GM23338 (cell line): ENCODE data around the gene MARVELD3. TPM values are rescaled to one million over a fixed set of nuclear protein-coding genes. Genes with fewer than 3 reads are reported as not detected.

ENCODE experiments used
- ATAC-seq: fragments of 200-7000 bp; cut with Tn5 transposase; 3 replicates; pipeline ENCODE4 v1.9.1; 2020
- DNase-seq: peaks from one replicate; pipeline ENCODE4 v3.0.0-alpha.2; 2015; ENCODE audit warnings: low spot score
- H2AFZ ChIP-seq: fragments of 200-600 bp; sonication (generic); 2 replicates; pipeline ENCODE4 v1.8.0; 2016; ENCODE audit warnings: antibody characterized with exemption, mild to moderate bottlenecking, moderate library complexity
- H3F3A ChIP-seq: fragments of 200-600 bp; sonication (generic); replicated peaks from 2 replicates; pipeline ENCODE4 v1.8.0; 2017; ENCODE audit warnings: antibody characterized with exemption, mixed run types, low read depth
- H3K27ac ChIP-seq: fragments of 200-600 bp; sonication (generic); 2 replicates; pipeline ENCODE4 v1.6.1; 2016; ENCODE audit warnings: low read depth
- H3K27me3 ChIP-seq: fragments of 200-600 bp; sonication (generic); 2 replicates; pipeline ENCODE4 v1.8.0; 2016; ENCODE audit warnings: mild to moderate bottlenecking, mixed run types, moderate library complexity; ENCODE audit not compliant: insufficient read depth
- H3K36me3 ChIP-seq: fragments of 200-600 bp; sonication (generic); 2 replicates; pipeline ENCODE4 v1.8.0; 2016; ENCODE audit warnings: mild to moderate bottlenecking; ENCODE audit not compliant: insufficient read depth
- H3K4me1 ChIP-seq: fragments of 200-600 bp; sonication (generic); 2 replicates; pipeline ENCODE4 v1.8.0; 2016; ENCODE audit warnings: mild to moderate bottlenecking, moderate library complexity; ENCODE audit not compliant: insufficient read depth
- H3K4me2 ChIP-seq: fragments of 200-600 bp; sonication (generic); 2 replicates; pipeline ENCODE4 v1.7.1; 2017; ENCODE audit warnings: mixed run types
- H3K4me3 ChIP-seq: fragments of 200-600 bp; sonication (generic); 2 replicates; pipeline ENCODE4 v1.6.1; 2016; ENCODE audit warnings: mixed run types
- H3K79me2 ChIP-seq: fragments of 200-600 bp; sonication (generic); replicated peaks from 2 replicates; pipeline ENCODE4 v1.8.0; 2017; ENCODE audit warnings: mild to moderate bottlenecking; ENCODE audit not compliant: insufficient read depth
- H3K9me2 ChIP-seq: fragments of 200-600 bp; sonication (generic); 2 replicates; pipeline ENCODE4 v1.8.0; 2017; ENCODE audit not compliant: insufficient read depth
- H4K20me1 ChIP-seq: fragments of 200-600 bp; sonication (generic); replicated peaks from 2 replicates; pipeline ENCODE4 v1.8.0; 2017; ENCODE audit warnings: mild to moderate bottlenecking; ENCODE audit not compliant: insufficient read depth
- H3K27ac Mint-ChIP-seq: 2 replicates; pipeline ENCODE4 v1.8.0; 2020; ENCODE audit warnings: inconsistent platforms, mild to moderate bottlenecking, moderate library complexity, mixed read lengths
- H3K27me3 Mint-ChIP-seq: 3 replicates; pipeline ENCODE4 v1.8.0; 2022; ENCODE audit warnings: low read depth, mild to moderate bottlenecking, moderate library complexity, mixed read lengths, inconsistent platforms; ENCODE audit not compliant: insufficient read depth, poor library complexity
- H3K36me3 Mint-ChIP-seq: 3 replicates; pipeline ENCODE4 v1.8.0; 2021; ENCODE audit warnings: low read depth, mild to moderate bottlenecking, inconsistent platforms, moderate library complexity, mixed read lengths
- H3K4me1 Mint-ChIP-seq: 3 replicates; pipeline ENCODE4 v1.8.0; 2020; ENCODE audit warnings: mild to moderate bottlenecking, inconsistent platforms, mixed read lengths
- H3K4me3 Mint-ChIP-seq: 3 replicates; pipeline ENCODE4 v1.8.0; 2021; ENCODE audit warnings: moderate library complexity, mild to moderate bottlenecking, inconsistent platforms, mixed read lengths
- H3K9me3 Mint-ChIP-seq: 3 replicates; pipeline ENCODE4 v1.8.0; 2020; ENCODE audit warnings: moderate library complexity, mild to moderate bottlenecking, inconsistent platforms, mixed read lengths
- CREB1 ChIP-seq: fragments of 250-450 bp; sonication (Bioruptor Pico); IDR thresholded peaks from 2 replicates; pipeline ENCODE4 v1.5.0; 2020; ENCODE audit warnings: low read depth, mild to moderate bottlenecking, moderate library complexity
- EZH2 ChIP-seq: fragments of 200-600 bp; sonication (generic); IDR thresholded peaks from one replicate; pipeline ENCODE4 v1.8.0; 2017; ENCODE audit warnings: antibody characterized with exemption, mild to moderate bottlenecking, low read depth; ENCODE audit not compliant: unreplicated experiment
- JUNB ChIP-seq: IDR thresholded peaks from one replicate; pipeline ENCODE4 v1.6.1; 2016; ENCODE audit warnings: antibody characterized with exemption; ENCODE audit not compliant: unreplicated experiment
- NANOG ChIP-seq: IDR thresholded peaks from 2 replicates; pipeline ENCODE4 v1.6.1; 2016; ENCODE audit warnings: antibody characterized with exemption, borderline replicate concordance
- POLR2AphosphoS5 ChIP-seq: IDR thresholded peaks from 2 replicates; pipeline ENCODE4 v1.6.1; 2016; ENCODE audit warnings: antibody characterized with exemption, low read depth
- REST ChIP-seq: IDR thresholded peaks from one replicate; pipeline ENCODE4 v1.6.1; 2018; ENCODE audit warnings: antibody characterized with exemption; ENCODE audit not compliant: unreplicated experiment
- STAT1 ChIP-seq: IDR thresholded peaks from one replicate; pipeline ENCODE4 v1.6.1; 2016; ENCODE audit warnings: antibody characterized with exemption; ENCODE audit not compliant: unreplicated experiment
- ZNF114 ChIP-seq: fragments of 250-450 bp; sonication (Bioruptor Pico); IDR thresholded peaks from 2 replicates; pipeline ENCODE4 v1.5.0; 2020; ENCODE audit warnings: mild to moderate bottlenecking, moderate library complexity
- ZNF331 ChIP-seq: fragments of 250-450 bp; sonication (Bioruptor Pico); IDR thresholded peaks from 2 replicates; pipeline ENCODE4 v1.5.0; 2020; ENCODE audit warnings: low read depth, mild to moderate bottlenecking, moderate library complexity
- polyA plus RNA-seq: library from polyadenylated mRNA; unstranded; fragments of >200 nt; fragmentation: Nextera tagmentation; extraction: Ambion mirVana; gene quantifications from 2 replicates; pipeline ENCODE4 v1.2.1, GENCODE V29; 2016
- total RNA-seq: library from RNA; depleted of rRNA; stranded (reverse); fragments of >200 nt; shearing (Covaris generic); gene quantifications from 2 replicates; pipeline ENCODE4 v1.2.3, GENCODE V29; 2014
- TF ChIP-seq, protein P1 (sequence below): IDR thresholded peaks from 2 replicates; pipeline ENCODE4 v1.6.1; 2016; ENCODE audit warnings: antibody characterized with exemption
- TF ChIP-seq, protein P2 (sequence below): fragments of 250-450 bp; sonication (Bioruptor Pico); IDR thresholded peaks from 2 replicates; pipeline ENCODE4 v1.5.0; 2020; ENCODE audit warnings: mild to moderate bottlenecking, moderate library complexity
- TF ChIP-seq, protein P3 (sequence below), 2 experiments: fragments of 200-600 bp in 1 of 2; sonication (generic) in 1 of 2; conservative IDR thresholded peaks; 2 replicates each; pipeline versions ENCODE4 v1.5.1 to v1.6.1; 2016 to 2017; ENCODE audit warnings: antibody characterized with exemption in 2 of 2, low read depth in 2 of 2, mild to moderate bottlenecking in 2 of 2, moderate library complexity in 1 of 2

The MARVELD3 gene
- total and polyA plus RNA-seq, 2 experiments from 2014 or later: 23.4 to 32.7 TPM

GRCh38 chr16:71630808-71631207, 4.8 kb downstream of the MARVELD3 start:
- Mint-ChIP-seq H3K36me3 (peaks cover 60% of the 10 kb centered on the region), H3K9me3 (no peaks in the 10 kb centered on the region), H3K27me3 (peaks cover 17% of the 10 kb centered on the region), H3K27ac (no peak overlapping the region), H3K4me3 (no peak overlapping the region), H3K4me1 (peaks cover 26% of the 10 kb centered on the region)
- Histone ChIP-seq H3K27me3 (no peaks in the 10 kb centered on the region), H3K4me1 (peaks cover 11% of the 10 kb centered on the region), H4K20me1 (peaks cover 5% of the 10 kb centered on the region; the same call in 1 of the 2 replicates), H3F3A (no peaks in the 10 kb centered on the region; the same call in 1 of the 2 replicates), H3K4me2 (no peak overlapping the region), H3K4me3 (no peak overlapping the region), H3K36me3 (peaks cover 36% of the 10 kb centered on the region; the same call in 1 of the 2 replicates), H2AFZ (no peak overlapping the region), H3K9me2 (no peaks in the 10 kb centered on the region), H3K27ac (no peak overlapping the region), H3K79me2 (peaks cover 28% of the 10 kb centered on the region)
- no peak for DNase-seq
- ATAC-seq: no peak
- TF ChIP-seq EZH2 (no peak), JUNB (no peak), POLR2AphosphoS5 (no peak), CREB1 (CRISPR knock-in tag) (no peak), STAT1 (no peak), ZNF331 (CRISPR knock-in tag) (no peak), ZNF114 (CRISPR knock-in tag) (no peak), NANOG (no peak), REST (no peak)
- TF ChIP-seq, protein P1, sequence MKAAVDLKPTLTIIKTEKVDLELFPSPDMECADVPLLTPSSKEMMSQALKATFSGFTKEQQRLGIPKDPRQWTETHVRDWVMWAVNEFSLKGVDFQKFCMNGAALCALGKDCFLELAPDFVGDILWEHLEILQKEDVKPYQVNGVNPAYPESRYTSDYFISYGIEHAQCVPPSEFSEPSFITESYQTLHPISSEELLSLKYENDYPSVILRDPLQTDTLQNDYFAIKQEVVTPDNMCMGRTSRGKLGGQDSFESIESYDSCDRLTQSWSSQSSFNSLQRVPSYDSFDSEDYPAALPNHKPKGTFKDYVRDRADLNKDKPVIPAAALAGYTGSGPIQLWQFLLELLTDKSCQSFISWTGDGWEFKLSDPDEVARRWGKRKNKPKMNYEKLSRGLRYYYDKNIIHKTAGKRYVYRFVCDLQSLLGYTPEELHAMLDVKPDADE: no peak
- TF ChIP-seq, protein P2, sequence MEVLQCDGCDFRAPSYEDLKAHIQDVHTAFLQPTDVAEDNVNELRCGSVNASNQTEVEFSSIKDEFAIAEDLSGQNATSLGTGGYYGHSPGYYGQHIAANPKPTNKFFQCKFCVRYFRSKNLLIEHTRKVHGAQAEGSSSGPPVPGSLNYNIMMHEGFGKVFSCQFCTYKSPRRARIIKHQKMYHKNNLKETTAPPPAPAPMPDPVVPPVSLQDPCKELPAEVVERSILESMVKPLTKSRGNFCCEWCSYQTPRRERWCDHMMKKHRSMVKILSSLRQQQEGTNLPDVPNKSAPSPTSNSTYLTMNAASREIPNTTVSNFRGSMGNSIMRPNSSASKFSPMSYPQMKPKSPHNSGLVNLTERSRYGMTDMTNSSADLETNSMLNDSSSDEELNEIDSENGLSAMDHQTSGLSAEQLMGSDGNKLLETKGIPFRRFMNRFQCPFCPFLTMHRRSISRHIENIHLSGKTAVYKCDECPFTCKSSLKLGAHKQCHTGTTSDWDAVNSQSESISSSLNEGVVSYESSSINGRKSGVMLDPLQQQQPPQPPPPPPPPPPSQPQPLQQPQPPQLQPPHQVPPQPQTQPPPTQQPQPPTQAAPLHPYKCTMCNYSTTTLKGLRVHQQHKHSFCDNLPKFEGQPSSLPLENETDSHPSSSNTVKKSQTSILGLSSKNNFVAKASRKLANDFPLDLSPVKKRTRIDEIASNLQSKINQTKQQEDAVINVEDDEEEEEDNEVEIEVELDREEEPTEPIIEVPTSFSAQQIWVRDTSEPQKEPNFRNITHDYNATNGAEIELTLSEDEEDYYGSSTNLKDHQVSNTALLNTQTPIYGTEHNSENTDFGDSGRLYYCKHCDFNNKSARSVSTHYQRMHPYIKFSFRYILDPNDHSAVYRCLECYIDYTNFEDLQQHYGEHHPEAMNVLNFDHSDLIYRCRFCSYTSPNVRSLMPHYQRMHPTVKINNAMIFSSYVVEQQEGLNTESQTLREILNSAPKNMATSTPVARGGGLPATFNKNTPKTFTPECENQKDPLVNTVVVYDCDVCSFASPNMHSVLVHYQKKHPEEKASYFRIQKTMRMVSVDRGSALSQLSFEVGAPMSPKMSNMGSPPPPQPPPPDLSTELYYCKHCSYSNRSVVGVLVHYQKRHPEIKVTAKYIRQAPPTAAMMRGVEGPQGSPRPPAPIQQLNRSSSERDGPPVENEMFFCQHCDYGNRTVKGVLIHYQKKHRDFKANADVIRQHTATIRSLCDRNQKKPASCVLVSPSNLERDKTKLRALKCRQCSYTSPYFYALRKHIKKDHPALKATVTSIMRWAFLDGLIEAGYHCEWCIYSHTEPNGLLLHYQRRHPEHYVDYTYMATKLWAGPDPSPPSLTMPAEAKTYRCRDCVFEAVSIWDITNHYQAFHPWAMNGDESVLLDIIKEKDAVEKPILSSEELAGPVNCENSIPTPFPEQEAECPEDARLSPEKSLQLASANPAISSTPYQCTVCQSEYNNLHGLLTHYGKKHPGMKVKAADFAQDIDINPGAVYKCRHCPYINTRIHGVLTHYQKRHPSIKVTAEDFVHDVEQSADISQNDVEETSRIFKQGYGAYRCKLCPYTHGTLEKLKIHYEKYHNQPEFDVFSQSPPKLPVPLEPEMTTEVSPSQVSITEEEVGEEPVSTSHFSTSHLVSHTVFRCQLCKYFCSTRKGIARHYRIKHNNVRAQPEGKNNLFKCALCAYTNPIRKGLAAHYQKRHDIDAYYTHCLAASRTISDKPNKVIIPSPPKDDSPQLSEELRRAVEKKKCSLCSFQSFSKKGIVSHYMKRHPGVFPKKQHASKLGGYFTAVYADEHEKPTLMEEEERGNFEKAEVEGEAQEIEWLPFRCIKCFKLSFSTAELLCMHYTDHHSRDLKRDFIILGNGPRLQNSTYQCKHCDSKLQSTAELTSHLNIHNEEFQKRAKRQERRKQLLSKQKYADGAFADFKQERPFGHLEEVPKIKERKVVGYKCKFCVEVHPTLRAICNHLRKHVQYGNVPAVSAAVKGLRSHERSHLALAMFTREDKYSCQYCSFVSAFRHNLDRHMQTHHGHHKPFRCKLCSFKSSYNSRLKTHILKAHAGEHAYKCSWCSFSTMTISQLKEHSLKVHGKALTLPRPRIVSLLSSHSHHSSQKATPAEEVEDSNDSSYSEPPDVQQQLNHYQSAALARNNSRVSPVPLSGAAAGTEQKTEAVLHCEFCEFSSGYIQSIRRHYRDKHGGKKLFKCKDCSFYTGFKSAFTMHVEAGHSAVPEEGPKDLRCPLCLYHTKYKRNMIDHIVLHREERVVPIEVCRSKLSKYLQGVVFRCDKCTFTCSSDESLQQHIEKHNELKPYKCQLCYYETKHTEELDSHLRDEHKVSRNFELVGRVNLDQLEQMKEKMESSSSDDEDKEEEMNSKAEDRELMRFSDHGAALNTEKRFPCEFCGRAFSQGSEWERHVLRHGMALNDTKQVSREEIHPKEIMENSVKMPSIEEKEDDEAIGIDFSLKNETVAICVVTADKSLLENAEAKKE: no peak
- TF ChIP-seq, protein P3, sequence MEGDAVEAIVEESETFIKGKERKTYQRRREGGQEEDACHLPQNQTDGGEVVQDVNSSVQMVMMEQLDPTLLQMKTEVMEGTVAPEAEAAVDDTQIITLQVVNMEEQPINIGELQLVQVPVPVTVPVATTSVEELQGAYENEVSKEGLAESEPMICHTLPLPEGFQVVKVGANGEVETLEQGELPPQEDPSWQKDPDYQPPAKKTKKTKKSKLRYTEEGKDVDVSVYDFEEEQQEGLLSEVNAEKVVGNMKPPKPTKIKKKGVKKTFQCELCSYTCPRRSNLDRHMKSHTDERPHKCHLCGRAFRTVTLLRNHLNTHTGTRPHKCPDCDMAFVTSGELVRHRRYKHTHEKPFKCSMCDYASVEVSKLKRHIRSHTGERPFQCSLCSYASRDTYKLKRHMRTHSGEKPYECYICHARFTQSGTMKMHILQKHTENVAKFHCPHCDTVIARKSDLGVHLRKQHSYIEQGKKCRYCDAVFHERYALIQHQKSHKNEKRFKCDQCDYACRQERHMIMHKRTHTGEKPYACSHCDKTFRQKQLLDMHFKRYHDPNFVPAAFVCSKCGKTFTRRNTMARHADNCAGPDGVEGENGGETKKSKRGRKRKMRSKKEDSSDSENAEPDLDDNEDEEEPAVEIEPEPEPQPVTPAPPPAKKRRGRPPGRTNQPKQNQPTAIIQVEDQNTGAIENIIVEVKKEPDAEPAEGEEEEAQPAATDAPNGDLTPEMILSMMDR (conservative IDR thresholded peaks at IDR 0.05; ENCODE audit: low read depth in 2 of 2): no peak
